SHP77 (cell line): ENCODE measurements around the gene OR5B3.
"Not testable (repeated sequence)": the region's sequence is repeated elsewhere in the genome, so short reads cannot be mapped to it uniquely, and the experiment has no call there.

Experiments
- DNase-seq, 2 experiments: peaks; one replicate each; lab custom pipeline; 2025; lab: John Stamatoyannopoulos, UW

Gene OR5B3

GRCh38 chr11:58406774-58407173 is at the start of gene OR5B3:
Gene OR5B3, minus strand, starts transcription at chr11:58406874. Its CDS starts 3,465 bp downstream, at chr11:58403409.
- DNase-seq, result no peak

DNA sequence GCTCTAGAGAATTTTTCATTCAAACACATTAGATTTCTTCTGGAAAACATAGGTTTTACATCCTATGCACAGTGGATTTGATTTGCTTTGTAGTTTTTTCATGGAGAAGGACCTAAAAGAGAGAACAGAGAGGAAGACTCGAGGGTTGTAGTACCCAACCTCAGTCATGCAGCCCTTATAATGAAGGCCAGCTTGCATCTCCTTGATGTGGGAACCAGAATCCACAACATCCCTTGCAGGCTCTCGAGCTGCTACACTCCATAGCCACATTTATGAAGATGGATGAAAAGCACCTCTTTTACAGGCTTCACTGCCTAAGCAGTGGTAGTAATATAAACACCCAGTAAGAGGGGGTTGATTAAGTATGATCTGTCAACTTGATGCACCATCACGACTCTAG is 44.9 kb upstream of the OR5B3 start:
- no peak for DNase-seq

GRCh38 chr11:58446294-58446693 is 39.6 kb upstream of the OR5B3 start:
- no peak for DNase-seq

GRCh38 chr11:58444300-58444699 is 37.6 kb upstream of the OR5B3 start:
- no peak for DNase-seq

DNA sequence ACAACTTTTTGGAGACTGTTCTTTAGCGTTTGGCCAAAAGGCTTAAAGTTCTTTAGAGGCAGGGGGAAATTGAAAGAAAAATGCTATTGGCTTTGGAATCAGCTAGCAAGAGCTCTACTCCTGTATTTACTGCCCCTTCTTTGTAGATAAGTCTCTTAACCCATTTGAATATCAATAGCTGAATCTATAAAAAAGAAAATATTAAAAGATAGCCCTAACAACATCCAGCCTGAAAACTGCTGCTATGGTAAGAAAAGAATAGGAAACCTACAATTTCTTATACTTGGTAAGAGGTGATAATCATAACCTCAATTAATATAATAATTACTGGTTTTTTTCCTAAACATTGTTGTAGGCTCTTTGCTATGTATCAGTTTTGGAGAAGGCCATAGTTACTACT is 35.5 kb upstream of the OR5B3 start, which contains the start of gene OR5B12:
Gene OR5B12, minus strand, starts transcription at position 101 of the 400 bp plus-strand sequence. CDS start 2,085 bp downstream, outside the sequence.
- no peak for DNase-seq

DNA sequence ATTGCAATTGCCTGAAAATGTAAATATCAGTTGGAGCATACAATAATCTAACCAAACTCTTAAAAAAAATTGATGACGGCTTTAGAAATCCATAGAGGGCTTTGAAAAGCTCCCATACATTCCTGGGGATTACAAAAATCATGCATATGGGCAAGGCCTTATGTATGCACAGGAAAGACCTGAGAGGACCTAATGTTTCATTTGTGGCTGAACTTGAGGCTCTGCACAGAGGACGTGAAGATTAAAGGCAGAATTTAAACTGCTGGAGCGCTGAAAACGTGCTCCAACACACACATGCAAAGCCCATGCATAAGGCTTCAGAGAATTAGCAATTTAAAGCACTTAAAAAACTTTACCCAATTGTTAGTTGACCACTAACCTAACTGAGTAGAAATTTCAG is 31.8 kb upstream of the OR5B3 start:
- DNase-seq, result no peak

- DNase-seq, result no peak
Observed at GRCh38 chr11:58434217-58434616, 27.5 kb upstream of the OR5B3 start.

DNA sequence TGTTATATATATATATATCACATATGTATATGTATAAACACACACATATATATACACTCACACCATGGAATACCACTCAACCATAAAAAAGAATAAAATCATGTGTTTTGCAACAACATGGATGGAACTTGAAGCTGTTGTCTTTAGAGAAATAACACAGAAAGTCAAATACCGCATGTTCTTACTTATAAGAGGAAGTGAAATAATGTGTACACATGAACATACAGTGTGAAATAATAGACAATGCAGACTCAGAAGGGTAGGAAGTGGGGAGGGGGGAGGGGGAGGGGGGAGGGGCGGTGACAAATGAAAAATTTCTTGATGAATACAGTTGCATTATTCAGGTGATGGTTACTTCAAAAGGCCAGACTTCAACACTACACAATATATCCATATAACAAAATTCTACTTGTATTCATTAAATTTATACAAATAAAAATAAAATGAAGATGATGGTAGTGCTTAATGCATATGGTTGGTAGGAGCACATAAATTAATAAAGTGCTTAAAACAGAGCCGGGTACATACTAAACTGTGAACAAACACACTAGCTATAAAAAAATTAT is 27.0 kb upstream of the OR5B3 start:
- DNase-seq, result no peak

DNA sequence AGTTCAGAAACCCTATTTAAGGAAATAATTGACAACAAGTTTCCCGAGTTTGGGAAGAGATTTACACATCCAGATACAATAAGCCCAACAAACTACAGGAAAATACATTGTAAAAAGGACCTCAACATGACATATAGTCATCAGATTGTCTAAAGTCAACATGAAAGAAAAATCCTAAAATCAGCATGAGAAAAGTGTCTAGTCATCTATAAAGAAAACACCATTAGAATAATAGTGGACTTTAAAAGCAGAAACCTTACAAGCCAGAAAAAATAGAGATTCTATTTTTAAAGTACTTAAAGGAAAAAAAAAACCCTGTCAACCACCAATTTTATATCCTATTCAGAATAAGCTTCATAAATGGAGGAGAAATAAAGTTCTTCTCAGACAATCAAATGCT is 22.6 kb upstream of the OR5B3 start:
- no peak for DNase-seq

DNA sequence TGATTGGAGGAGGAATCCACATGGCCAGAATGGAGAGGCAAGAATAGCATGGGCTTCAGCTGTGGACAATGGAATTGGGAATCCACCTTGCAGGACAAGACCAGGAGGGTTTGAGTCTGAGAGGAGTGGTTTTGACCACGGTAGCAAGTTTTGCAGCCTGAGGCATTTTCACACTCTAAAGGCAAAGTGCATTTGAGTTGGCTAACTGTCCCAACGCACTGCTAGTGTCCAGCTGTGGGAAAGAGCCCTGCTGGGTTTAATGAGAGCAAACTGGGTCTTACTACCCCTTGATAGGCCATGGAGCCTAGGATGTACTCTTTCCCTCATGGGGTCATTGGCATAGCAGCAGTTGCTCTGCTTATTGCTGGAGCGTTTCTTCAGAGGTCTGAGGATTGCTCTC is 21.3 kb upstream of the OR5B3 start, which contains the start of gene OR5B2:
Gene OR5B2, minus strand, starts transcription at position 101 of the 400 bp plus-strand sequence. CDS start 4,860 bp downstream, outside the sequence.
- no peak for DNase-seq

- DNase-seq, result not testable (repeated sequence)
Observed at GRCh38 chr11:58399622-58400021, 7.1 kb downstream of the OR5B3 start.

GRCh38 chr11:58395581-58395980 is 11.1 kb downstream of the OR5B3 start:
- DNase-seq, result no peak

- DNase-seq, result no peak
Observed at GRCh38 chr11:58394195-58394594, 12.5 kb downstream of the OR5B3 start.

DNA sequence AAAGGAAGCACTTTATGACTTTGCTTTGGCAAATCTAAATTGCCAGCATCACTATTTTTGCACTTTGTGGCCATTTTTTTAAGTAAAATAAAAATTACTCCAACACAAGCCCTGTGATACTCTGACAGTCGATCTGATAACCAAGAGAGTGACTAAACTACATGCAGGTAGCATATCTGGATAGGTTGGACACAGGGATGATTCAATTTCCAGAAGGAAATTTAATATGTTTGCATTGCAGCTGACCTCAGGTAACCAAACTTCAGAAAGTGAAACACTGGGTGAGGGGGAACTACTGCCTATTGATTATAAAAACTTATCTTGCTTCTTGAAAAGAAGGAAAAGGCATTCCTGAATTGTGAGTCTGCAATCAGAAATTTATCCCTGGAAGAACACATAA is 13.9 kb downstream of the OR5B3 start:
- no peak for DNase-seq

GRCh38 chr11:58391879-58392278 is 14.8 kb downstream of the OR5B3 start:
- no peak for DNase-seq

DNA sequence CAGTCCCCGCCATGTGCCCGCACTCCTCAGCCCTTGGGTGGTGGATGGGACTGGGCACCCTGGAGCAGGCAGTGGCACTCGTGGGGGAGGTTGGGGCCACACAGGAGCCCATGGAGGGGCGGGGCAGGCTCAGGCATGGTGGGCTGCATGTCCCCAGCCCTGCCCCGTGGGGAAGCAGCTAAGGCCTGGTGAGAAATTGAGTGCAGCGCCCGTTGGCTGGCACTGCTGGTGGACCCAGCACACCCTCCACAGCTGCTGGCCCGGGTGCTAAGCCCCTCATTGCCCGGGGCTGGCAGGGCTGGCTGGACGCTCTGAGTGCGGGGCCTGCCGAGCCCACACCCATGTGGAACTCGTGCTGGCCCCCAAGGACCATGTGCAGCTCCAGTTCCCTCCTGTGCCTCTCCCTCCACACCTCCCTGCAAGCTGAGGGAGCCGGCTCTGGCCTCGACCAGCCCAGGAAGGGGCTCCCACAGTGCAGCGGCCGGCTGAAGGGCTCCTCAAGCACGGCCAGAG is 16.1 kb downstream of the OR5B3 start:
- no peak for DNase-seq

DNA sequence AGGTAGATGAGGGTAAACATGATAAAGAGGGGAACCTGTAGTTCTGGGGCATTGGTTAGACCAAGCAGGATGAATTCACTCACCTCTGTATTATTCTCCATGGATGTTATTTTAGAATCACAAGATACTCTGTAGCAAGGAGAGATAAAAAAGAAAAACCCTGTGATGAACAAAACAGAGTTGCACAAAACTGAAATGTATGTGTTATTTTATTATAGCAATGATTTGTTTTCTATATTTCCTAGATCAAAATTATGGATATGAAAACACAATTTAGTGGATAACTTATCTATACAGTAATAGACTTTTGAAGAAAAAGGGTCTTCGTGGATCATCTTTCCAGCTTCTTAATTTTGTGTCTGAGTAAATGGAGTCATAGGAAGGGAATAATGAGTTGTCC is 47.7 kb downstream of the OR5B3 start, which contains the start of gene OR5B17:
Gene OR5B17, minus strand, starts transcription at position 101 of the 400 bp plus-strand sequence. Its CDS starts 0 bp downstream, at position 101.
- DNase-seq, result no peak

DNA sequence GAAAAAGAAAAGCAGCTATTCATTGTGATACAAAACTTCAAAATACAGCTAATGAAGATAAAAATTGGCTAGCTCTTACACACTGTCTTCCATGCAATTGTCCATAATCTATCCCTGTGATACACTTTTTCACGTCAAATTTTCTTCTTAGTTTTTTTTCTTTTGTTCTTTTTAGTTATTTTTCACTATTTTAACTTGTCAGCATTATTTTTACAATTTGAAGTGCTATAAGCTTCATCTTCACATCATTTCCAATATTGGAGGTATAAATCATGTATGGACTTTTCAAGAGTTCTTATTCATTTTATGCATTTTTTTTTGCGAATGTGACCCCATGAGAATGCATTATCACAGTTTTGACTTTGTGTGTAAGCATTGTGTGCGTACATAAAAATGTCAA is 51.9 kb downstream of the OR5B3 start:
- DNase-seq, result no peak
